ENCODE measurements around the gene RASIP1.

DNA sequence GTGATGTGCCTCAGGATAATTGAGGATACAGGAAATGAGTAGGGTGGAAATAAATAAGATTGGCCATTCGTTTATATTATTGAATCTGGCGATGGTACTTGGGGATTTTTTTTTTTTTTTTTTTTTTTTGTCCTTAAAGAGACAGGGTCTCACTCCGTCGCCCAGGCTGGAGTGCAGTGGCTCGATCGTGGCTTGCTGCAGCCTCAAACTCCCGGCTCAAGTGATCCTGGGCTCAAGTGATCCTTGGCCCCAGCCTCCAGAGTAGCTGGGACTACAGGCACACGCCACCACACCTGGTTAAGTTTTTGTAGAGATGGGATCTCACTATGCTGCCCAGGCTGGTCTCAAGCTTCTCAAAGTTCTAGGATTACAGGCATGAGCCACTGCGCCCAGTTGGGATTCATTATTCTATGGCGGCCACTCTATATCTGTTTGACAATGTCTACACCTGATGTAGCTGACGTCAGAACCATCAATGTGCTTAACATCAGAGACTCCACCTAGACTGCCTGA, 18.2 kb downstream of the RASIP1 start:
- TF ChIP-seq, protein P1, sequence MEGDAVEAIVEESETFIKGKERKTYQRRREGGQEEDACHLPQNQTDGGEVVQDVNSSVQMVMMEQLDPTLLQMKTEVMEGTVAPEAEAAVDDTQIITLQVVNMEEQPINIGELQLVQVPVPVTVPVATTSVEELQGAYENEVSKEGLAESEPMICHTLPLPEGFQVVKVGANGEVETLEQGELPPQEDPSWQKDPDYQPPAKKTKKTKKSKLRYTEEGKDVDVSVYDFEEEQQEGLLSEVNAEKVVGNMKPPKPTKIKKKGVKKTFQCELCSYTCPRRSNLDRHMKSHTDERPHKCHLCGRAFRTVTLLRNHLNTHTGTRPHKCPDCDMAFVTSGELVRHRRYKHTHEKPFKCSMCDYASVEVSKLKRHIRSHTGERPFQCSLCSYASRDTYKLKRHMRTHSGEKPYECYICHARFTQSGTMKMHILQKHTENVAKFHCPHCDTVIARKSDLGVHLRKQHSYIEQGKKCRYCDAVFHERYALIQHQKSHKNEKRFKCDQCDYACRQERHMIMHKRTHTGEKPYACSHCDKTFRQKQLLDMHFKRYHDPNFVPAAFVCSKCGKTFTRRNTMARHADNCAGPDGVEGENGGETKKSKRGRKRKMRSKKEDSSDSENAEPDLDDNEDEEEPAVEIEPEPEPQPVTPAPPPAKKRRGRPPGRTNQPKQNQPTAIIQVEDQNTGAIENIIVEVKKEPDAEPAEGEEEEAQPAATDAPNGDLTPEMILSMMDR (IDR thresholded peaks at IDR 0.05) = no peak
- TF ChIP-seq POLR2AphosphoS5 (IDR thresholded peaks at IDR 0.05; ENCODE audit: insufficient read depth in 1 of 2, low read depth in 1 of 2) (no peak), POLR2A (IDR thresholded peaks at IDR 0.05) (no peak)
